Glomerular visceral epithelial cell (primary cell): ENCODE measurements around the gene DNAH1.

Source experiments
- DNase-seq: peaks from one replicate; pipeline ENCODE4 v3.0.0-alpha.2; 2016; ENCODE audit errors: extremely low spot score

Gene DNAH1

DNA sequence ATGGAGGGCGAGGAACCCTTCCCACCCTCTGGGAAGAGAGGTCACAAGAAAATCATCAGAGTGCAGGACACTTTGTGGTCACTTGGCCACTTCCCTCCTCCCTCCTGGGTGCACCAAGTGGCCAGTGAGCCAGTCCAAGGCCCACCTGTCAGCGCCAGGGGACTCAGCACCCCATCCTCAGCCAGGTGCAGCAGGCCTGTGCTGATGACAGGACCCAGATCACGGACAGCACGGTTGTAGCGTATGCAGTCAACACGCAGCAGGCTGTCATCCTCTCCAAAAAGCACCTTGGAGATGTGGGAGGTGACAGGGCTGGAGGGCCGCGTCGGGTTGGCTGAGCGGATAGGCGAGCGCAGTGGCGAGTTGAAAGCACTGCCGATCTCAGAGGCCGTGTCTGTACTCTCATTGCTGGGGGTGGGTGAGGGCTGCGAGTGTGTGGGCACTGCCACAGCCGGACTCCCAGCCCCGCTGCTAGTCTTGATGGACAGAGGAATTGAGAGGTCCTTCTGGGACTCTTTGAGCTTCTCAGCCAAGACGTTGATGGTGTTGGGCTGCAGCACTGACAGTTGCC lies 87.2 kb downstream of the DNAH1 start:
- DNase-seq: no peak

DNA sequence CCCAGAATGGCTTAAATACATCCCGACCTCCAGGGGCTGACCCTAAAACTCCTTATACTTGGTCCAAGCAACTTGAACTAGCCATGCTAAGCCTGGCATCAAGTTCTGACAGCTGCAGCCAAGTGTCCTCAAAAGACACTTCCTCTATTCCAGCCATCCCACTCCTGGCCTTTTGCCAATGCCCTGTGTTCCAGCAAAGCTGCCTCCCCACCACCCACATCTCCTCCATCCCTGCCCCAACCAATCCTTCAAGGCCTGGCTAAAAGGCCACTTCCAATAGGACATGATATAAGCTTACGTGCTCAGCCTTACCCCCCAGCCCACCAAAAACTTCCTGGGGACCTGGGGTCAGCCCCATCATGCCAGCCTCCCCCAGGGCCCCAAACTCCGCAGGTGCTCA lies 87.8 kb downstream of the DNAH1 start:
- no peak for DNase-seq

DNA sequence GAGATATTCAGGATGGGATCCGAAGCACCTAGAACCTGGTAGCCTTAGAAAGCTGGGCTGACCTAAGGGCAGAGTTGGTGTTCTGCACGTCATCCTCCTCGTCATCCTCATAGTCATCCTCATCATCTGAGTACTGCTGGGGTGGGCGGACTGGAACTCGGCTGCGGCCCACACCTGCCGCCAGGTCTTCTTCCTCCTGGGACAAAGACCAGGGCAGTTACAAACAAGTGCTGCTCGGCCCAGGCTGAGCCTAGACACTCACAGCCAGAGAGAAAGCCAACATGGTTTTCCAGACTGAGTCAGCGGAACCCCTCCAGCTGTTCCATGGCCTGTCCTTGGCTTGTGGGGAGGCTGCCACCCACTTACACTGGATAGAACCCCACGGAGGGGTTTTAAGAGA lies 88.3 kb downstream of the DNAH1 start:
- DNase-seq: no peak

DNA sequence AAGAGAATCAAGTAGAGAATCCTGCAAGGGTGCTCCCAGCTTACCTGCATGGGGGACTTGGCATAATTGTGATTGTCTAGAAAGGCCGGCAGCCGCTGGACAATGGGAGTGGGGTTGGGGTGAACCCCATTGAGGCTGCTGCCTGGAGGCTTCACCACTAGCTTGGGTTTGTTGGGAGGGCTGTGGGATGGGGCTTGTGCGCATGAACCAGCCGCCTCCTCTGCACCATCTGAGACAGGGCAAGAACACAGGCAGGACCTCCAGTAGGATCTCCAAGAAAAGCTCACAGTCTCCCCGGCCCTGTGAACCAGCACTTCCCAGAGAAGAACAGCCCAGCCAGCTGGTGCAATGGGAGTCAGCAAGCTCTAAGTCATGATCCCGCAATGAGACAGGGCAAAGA lies 88.9 kb downstream of the DNAH1 start:
- DNase-seq: no peak

DNA sequence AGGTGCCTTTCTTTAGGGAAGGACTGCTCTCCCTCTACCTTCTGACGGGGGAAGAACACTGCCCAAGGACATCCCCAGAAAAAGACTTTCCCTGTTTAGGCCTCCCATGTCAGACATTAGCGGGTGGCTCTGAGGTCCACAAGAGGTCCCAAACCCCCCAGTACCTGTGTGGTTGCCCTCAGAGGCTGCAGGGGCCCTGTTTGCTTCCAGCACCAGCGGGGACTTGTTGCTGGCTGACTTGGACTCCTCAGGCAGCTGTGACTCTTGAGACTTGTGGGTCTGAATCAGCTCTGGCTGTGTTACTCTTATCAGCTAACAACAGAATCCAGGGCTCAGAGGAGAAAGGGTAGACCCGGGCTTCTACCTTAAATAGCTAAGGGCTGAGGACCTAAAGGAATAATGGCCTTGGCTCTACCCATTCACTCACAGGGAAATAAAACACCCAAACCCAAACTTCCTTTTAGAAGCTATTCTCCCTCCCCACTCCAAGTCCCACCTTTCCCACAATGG lies 89.5 kb downstream of the DNAH1 start:
- no peak for DNase-seq

DNA sequence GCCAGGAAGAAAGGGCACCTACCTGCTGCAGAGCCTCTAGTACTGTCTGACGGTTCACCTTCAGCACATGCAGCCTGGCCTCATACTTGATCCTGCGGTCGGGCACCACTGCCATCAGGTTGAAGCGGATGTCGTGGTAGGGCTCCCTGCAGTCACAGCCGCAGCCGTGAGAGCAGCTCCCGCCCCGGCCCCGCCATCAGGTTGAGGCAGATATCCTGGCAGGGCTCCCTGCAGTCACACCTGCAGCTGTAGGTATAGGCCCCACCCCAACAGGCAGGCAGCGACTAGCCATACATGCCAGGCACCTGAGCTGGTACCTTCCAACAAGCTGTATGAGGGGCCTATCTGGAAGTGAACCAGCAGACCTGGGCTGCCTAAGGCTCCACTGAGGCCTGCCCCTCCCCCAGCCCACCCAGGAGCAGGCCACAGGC lies 90.1 kb downstream of the DNAH1 start:
- DNase-seq: no peak

DNA sequence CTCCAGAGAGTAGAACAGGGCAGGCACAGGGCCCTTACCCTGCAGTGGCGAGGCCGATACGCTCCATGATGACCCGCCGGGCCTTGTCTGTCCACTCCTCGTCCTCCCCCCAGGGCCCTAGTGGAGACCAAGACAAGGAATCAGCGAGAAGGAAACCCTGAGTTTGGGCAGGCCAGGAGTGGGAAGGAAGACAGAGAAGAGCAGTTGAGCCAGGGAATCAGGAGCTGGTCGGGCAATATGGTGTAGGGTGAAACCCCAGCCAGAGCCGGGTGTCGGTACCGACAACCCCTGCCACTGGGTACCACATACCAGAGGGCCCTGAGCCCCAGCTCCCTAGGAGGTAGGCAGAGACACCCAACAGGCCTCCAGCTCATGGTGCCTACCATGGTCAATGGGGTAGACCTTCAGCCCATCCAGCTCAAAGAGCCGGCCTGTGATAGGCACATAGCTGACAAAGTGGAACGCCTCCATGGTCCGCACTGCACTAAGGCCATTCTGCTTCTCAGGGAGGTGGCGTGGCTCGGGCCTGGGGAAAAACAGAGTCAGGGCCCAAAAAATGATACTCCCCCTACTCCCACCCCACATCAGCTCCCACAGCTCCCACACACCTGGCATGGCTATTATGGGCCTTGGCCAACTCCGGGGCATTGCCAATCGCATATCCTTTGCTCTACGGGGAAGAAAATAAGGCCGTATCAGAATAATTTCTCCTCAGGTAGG lies 90.8 kb downstream of the DNAH1 start:
- no peak for DNase-seq

DNA sequence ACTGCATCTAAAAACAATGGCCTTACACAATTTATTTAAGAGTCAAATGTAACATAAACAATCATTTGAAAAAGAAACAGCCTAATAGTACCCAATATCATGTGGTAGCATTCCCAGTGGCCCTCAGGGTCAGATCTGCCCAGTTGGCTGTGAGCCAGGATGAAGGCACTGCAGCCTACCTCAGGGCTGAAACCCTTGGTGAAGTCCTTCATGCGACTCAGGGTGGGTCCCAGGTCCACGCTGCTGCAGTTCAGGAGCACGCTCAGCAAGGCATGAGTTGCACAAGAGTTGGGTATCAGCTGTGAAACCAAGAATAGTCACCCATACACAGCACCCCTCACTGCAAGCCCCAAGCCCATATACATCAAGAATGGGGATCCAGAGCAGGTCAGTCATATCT lies 91.7 kb downstream of the DNAH1 start:
- no peak for DNase-seq

DNA sequence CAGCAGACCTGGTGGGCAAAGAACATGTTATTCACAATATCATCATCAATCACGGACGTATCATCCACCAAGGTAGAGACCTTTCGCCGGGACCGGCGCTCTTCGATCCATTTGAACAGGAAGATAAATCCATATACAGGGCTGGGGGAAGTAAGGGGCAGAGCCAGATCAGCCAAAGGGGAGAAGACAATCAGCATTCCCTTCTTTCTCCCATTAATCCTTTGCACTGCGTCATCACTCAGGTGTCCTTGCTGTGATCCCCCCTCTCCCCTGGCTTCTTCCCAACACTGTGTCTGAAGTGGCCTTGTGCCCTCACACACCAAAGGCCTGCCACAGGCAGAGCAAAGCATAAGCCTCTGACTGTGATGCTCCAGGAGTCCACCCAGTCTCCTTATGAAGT lies 92.3 kb downstream of the DNAH1 start:
- no peak for DNase-seq

DNA sequence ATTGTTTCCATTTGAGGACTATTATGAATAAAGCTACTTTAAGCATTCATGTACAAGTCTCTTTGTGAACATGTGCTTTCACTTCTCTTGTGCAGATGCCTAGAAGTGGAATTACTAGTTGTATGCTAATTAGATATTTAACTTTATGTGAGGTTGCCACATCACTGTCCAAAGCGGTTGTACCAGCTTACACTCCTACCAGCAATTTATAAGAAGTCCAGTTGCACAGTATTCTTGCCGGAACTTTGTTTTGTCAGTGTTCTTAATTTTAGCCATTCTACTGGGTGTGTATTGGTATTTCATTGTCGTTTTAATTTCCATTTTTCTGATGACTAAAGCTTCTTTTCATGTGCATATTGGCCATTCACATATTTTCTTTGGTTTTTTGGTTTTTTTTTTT lies 99.7 kb downstream of the DNAH1 start:
- DNase-seq: no peak

DNA sequence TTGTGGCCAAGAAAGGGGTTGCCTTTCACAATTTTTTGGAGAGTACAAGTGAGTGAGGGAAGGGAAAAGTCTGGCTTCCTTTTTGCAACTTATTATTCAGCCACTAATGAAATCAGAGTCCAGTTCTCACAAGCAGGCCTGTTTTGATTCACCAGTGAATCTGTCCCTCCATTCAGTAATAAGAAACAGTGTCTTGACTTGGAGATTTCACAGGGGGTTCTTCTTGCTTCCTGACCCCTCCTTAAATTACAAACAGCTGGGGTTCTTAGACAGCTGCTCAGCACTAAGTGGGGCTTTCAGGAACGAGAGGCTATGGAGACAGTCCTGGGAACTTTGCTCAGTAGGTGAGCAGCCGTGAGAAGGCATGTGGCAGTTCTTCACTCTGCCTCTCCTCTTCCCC lies 104.3 kb downstream of the DNAH1 start:
- DNase-seq: no peak

DNA sequence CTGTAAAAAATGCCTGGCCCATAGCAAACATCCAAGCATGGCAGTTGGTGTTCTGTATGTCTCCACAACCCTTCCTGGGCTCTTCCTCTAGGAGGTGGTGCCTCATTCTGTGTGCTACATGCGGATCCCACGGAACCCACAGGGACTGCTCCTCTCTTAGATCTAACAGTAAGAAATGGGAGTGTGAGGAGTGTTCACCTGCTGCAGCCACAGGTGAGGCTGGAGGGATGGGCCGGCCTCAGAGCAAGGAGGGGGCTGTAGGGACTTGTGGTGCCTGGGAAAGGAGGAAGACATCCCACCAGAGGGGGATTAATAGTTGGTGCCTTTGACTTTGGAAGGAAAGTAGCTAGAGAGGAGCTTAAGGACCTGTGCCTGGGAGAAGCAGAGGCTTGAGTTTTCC lies 106.5 kb downstream of the DNAH1 start:
- no peak for DNase-seq

DNA sequence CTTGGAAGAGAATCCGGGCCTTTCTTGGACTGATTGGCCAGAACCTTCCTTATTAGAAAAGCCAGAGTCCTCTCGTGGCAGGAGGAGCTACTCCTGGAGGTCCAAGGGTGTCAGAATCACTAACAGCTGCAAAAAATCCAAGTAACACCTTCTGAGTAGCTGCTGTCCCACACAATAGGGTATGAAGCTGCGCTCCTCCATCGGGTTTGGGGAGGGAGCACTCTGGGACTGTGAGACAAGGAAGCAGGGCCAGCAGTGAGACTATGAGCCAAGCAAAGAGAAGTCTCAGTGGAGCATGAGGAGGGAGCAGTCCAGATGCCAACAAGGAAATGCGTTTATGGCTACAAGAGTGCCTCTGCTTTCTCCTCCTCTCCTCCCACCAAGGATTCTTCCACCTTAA lies 107.1 kb downstream of the DNAH1 start:
- DNase-seq: no peak

DNA sequence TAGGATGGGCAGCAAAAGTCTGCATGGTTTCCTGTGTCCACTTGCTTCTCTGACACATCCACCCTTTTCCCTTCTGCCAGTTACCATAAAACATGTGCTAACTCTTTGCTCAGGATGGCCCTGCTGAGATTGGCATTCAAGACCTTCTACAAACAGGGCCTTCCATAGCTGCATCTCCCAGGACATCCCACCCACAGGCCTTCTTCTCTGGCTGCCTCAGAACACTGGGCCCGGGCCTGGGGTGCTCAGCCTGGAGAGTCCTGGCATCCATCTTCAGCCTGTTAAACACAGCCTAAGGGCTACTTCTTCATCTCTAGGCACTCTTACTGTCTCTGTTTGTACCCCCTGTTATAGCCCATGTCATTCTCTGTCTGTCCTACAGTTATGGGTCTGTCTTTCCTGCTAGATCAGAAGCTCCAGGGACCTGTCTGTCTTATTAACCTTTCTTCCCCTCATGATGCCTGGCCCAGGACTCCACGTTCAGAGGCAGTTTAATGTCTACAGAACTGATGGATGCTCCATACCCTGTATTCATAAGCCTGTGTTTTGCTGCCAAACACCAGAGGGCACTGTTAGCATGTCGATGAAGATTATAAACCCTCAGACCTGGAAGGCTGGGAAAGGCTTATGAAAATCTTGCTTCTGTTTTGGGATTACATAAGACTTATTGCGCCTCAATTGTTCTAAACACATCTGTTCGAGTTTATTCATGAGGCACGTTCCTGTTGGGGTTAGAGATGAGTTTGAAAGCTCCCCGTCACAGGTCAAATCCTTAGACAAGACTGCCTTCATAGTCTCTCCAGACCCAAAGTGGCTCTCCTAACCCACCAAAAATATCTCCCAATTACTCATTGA lies 112.3 kb downstream of the DNAH1 start:
- peak; percentile 62 for DNase-seq

DNA sequence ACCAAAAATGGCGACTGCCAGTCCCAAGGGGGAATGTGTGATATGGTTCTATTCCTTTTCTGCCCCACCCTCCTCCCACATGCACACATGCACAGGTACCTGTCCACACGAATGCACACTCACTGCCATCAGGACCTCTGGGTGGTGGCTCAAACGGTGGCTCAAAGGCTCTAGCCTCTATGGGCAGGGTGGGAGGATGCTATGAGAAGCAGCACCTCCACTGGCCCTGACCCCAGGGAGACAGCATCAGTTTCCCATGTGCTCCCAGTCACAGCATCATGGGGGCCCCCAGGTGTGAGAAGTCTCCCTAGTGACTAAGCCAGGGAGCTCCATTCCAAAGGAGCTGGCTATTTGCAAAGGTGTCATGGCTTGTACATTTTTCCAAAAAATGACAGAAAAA lies 112.9 kb downstream of the DNAH1 start:
- no peak for DNase-seq

DNA sequence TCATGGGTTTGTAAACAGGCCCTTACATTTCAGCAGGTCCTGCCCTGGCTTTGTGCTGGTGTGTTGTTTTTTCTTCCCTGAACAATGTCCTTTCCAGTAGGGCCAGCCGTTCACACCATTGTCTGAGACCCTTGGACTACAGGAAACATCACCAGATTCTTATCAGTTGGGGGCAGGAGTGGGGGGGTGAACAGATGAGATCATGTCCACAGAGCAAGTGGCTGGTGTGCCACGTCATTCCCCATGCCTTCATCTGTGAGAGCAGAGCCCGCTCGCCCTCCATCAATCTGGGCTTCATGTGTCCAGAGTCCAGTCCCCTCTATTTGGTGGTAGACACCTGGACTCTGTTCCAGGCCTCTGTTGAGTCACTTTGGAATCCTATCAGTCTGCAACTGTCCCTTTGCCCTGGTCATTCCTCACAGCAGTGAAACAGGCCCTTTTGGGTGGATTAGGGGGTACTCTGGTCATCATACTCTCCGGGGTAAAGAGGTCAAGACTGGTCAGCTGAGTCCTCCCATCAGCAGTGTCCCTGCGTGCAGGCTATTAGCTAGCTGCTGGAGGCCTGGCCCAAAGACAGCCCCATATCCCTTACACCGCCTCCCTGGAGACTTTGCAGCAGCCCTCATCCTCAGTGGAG lies 113.8 kb downstream of the DNAH1 start:
- no peak for DNase-seq

DNA sequence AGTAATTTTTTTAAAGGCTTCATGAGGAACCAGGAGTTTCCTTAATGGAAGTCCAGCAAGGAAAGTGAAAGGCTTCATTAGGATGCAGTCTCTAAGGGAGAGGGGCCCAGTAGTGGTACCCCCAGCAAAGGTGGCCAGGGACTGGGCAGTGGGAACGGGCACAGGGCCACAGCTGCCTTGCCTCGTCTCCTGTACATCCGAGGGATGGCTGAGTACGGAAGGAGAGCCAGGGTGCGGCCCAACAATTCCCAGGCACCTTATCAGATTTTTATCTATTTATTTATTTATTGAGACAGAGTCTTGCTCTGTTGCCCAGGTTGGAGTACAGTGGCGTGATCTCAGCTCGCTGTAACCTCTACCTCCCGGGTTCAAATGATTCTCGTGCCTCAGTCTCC lies 114.3 kb downstream of the DNAH1 start:
- DNase-seq: no peak

DNA sequence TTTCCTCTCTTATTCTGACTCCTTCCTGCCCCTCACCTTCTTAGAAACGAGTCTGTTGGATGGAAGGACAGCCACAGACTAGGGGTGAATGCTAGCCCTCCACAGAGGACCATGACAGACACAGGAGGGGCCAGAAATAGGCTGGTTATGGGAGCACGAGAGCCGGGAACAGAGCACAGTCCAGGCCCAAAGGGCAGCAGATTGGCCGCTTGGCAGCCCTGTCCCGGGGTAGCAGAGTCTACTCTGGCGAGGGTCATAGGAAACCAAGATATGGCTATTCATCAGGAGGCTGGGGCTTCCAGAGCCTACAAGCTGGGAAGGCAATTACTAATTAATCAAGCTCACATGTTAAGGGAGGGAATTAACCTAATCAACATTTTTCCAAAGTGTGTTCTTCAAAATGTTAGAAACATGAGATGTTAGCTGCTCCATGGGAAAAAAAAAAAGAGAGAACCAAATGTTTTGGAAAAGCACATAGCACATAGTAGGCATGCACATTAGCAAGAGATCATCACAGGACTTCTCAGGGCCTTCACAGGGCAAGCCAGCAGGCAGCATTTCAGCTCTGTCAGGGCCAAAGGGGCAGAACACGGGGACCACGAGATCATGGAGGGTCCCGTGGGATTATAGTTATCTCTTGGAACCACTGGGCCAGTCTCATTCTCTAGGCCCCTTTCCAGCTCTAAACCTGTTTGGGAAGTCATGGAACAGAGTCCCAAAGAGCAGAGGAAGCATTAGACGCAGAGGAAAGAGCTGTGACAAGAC lies 115.5 kb downstream of the DNAH1 start:
- no peak for DNase-seq

DNA sequence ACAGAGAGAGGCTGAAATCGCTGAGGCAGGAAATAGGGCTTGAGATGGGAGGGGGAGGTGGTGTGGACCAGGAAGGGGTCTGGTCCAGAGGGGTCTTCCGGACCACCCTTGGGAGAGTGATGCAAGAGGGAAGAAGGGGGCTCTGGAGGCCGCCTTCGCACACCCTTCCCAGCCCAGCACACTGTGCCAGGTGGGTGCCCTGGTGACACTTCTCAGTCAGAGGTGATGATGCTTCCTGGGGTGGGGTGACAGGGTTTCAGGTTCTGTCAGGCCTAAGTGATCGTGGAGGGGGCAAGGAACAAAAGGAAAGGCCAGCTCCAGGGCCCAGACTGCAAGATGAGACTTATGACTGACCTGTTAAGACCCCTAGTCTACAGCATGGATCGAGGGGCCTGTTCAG lies 116.1 kb downstream of the DNAH1 start:
- no peak for DNase-seq

DNA sequence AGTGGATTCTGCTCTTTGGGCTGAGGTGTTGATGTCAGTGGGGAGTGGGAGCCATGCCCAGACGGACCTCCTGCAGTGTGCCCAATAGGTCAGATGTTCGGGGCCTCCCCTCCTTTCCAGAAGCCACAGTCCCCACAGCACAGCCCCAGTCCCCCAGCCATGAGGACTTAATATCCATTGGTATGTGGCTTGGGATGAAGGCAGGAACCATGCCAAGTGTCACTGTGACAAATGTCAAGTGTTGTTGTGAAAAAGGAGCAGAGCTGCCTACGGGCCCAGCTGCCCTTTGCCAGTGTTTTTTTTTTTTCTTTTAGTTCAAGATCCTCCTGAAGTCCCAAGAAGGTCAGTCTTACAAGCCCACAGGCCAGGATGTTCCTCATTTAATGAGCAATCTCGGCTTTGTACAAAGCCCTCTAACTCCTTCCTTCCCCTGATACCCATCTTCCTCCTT lies 116.6 kb downstream of the DNAH1 start:
- no peak for DNase-seq

DNA sequence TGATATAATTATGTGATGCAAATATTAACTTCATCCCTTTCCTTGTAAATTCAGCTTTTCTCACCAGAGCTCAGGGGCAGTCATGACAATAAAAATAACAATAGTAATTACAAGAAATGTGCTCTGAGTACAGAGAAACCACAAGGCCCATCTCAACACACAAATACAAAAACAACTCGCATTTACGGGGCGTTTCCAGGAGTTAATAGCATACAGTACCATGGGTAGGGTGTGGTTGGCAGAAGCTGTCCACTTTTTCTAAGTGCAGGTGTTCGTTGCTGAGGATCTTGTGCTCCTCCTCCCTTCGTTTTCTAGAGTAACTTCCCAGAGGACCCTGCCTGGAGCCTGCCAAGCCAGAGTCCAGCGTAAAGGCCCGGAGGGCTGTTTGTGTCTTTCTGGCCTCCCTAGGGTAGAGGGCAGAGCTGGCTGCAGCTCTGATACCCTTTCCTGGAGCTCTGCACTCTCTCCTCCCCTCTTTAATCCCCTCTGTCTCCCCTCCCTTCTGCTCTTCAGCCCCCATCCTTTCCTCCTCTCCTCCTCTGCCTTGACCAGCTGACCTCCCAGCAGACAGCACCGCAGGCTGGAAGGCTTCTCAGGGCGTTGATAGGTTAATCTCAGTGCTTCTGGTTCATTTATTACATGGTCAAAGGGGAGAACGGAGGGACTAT lies 117.3 kb downstream of the DNAH1 start:
- no peak for DNase-seq
